HepG2 (cell line): ENCODE results near the gene MAFB. TPM values are rescaled to one million over a fixed set of nuclear protein-coding genes. Genes with fewer than 3 reads are reported as not detected.
A peak's percentile ranks its signal among the peaks of the same experiment; 100 is the strongest.

Source experiments
- ATAC-seq: fragments of 200-7000 bp; cut with Tn5 transposase; 3 replicates; pipeline ENCODE4 v1.9.1; 2020; ENCODE audit warnings: mild to moderate bottlenecking, moderate library complexity
- BruUV-seq: library from RNA; stranded (reverse); fragments of 400-500 nt; replicated peaks from 2 replicates; lab custom pipeline; 2021; lab: Mats Ljungman, UMichigan
- CTCF ChIA-PET: fragments of 300-600 bp; formaldehyde crosslinking; extraction: SDS; loops from one replicate; lab custom pipeline; 2021; ENCODE audit warnings: low total read pairs, inconsistent platforms, low intra/inter-chr PET ratio; lab: Yijun Ruan, JAX
- POLR2A ChIA-PET: fragments of 350-600 bp; sonication (Branson Sonifier 250); formaldehyde crosslinking; loops from one replicate; lab custom pipeline; 2020; ENCODE audit warnings: antibody characterized with exemption, inconsistent platforms; lab: Yijun Ruan, JAX
- DNase-seq: peaks from one replicate; pipeline ENCODE4 v3.0.0-alpha.2; 2015; ENCODE audit warnings: low spot score
- FAIRE-seq: peaks from 3 replicates; lab custom pipeline; 2011; peaks lifted over from hg19 to GRCh38; lab: Jason Lieb, UNC
- H2AFZ ChIP-seq: one replicate; pipeline ENCODE4 v1.6.1; 2011; ENCODE audit warnings: low read length, inconsistent platforms
- H3K27ac ChIP-seq: fragments of 300-600 bp; 3 replicates; pipeline ENCODE4 v1.8.0; 2011; ENCODE audit warnings: mixed run types, mild to moderate bottlenecking, mixed read lengths, low read length, inconsistent platforms; ENCODE audit not compliant: insufficient read depth; ENCODE audit errors: extremely low read length
- H3K27me3 ChIP-seq, 2 experiments: fragments of 200-600 bp in 1 of 2; 2 replicates in 1 of 2; 3 replicates in 1 of 2; pipeline versions ENCODE4 v1.6.0 to v1.8.0; 2011; ENCODE audit warnings: low read length in 2 of 2, mild to moderate bottlenecking in 2 of 2, moderate library complexity in 2 of 2, inconsistent platforms in 1 of 2; ENCODE audit not compliant: insufficient read depth in 2 of 2, control insufficient read depth in 1 of 2
- H3K36me3 ChIP-seq, 2 experiments: fragments of 200-600 bp in 1 of 2; replicated peaks in 1 of 2; 2 replicates in 1 of 2; 3 replicates in 1 of 2; pipeline versions ENCODE4 v1.5.1 to v1.8.0; 2011; ENCODE audit warnings: low read length in 2 of 2, inconsistent platforms in 1 of 2; ENCODE audit not compliant: insufficient read depth in 2 of 2, control insufficient read depth in 1 of 2
- H3K4me1 ChIP-seq: 2 replicates; pipeline ENCODE4 v1.5.1; 2012; ENCODE audit warnings: low read length, inconsistent platforms; ENCODE audit not compliant: insufficient read depth
- H3K4me2 ChIP-seq: 2 replicates; pipeline ENCODE4 v1.6.0; 2011; ENCODE audit warnings: low read depth, low read length, inconsistent platforms
- H3K4me3 ChIP-seq, 3 experiments: fragments of 200-600 bp in 1 of 3; sonication (generic), shearing (Covaris generic) in 1 of 3; replicated peaks in 1 of 3; 2 replicates each; pipeline ENCODE4 v1.5.1; 2011 to 2016; ENCODE audit warnings: low read length in 3 of 3, inconsistent platforms in 2 of 3, low read depth in 2 of 3, mild to moderate bottlenecking in 2 of 3, control low read depth in 1 of 3, mixed read lengths in 1 of 3; ENCODE audit not compliant: insufficient read depth in 1 of 3
- H3K79me2 ChIP-seq: one replicate; pipeline ENCODE4 v1.6.1; 2011; ENCODE audit warnings: low read length, inconsistent platforms; ENCODE audit not compliant: insufficient read depth
- H3K9ac ChIP-seq: 2 replicates; pipeline ENCODE4 v1.6.0; 2011; ENCODE audit warnings: mild to moderate bottlenecking, low read depth, low read length, inconsistent platforms; ENCODE audit not compliant: insufficient read depth
- H3K9me3 ChIP-seq: 2 replicates; pipeline ENCODE4 v1.5.1; 2012; ENCODE audit warnings: mild to moderate bottlenecking, low read length
- H4K20me1 ChIP-seq: 2 replicates; pipeline ENCODE4 v1.6.0; 2011; ENCODE audit warnings: inconsistent platforms, mild to moderate bottlenecking, low read length, moderate library complexity; ENCODE audit not compliant: insufficient read depth
- CBFB ChIP-seq: sonication (generic); formaldehyde crosslinking; IDR thresholded peaks from 2 replicates; pipeline ENCODE4 v1.4.0; 2020; ENCODE audit warnings: missing genetic modification reagents
- DBP ChIP-seq: sonication (generic); formaldehyde crosslinking; IDR thresholded peaks from 2 replicates; pipeline ENCODE4 v1.4.0; 2020; ENCODE audit warnings: missing genetic modification reagents; ENCODE audit errors: not compliant biosample characterization
- GZF1 ChIP-seq: sonication (generic); formaldehyde crosslinking; IDR thresholded peaks from 2 replicates; pipeline ENCODE4 v1.5.1; 2020; ENCODE audit warnings: mild to moderate bottlenecking, missing genetic modification reagents
- HIVEP1 ChIP-seq: sonication (generic); formaldehyde crosslinking; IDR thresholded peaks from 2 replicates; pipeline ENCODE4 v1.4.0; 2020; ENCODE audit warnings: mild to moderate bottlenecking, missing genetic modification reagents
- MAF1 ChIP-seq: sonication (generic); formaldehyde crosslinking; IDR thresholded peaks from 2 replicates; pipeline ENCODE4 v1.5.0; 2020; ENCODE audit warnings: missing genetic modification reagents, borderline replicate concordance
- NR2F6 ChIP-seq, 2 experiments: IDR thresholded peaks; 2 replicates each; pipeline ENCODE4 v1.6.1; 2016; ENCODE audit warnings: antibody characterized with exemption in 1 of 2, mild to moderate bottlenecking in 1 of 2
- PAX8 ChIP-seq: sonication (generic); formaldehyde crosslinking; IDR thresholded peaks from 2 replicates; pipeline ENCODE4 v1.8.0; 2022; ENCODE audit warnings: mild to moderate bottlenecking, missing genetic modification reagents, borderline replicate concordance
- SOX13 ChIP-seq, 3 experiments: fragments of 450-650 bp in 1 of 3; sonication (generic) in 1 of 3; formaldehyde crosslinking in 1 of 3; IDR thresholded peaks in 2 of 3; conservative IDR thresholded peaks in 1 of 3; 2 replicates each; pipeline versions ENCODE4 v1.5.0 to v1.6.1; 2016 to 2020; ENCODE audit warnings: antibody characterized with exemption in 1 of 3, mild to moderate bottlenecking in 1 of 3, missing compliant biosample characterization in 1 of 3, missing genetic modification reagents in 1 of 3, moderate library complexity in 1 of 3
- SP2 ChIP-seq: sonication (generic); formaldehyde crosslinking; IDR thresholded peaks from 2 replicates; pipeline ENCODE4 v1.5.1; 2020; ENCODE audit warnings: mild to moderate bottlenecking, missing genetic modification reagents
- TOPORS ChIP-seq: sonication (generic); formaldehyde crosslinking; IDR thresholded peaks from 2 replicates; pipeline ENCODE4 v1.8.0; 2023; ENCODE audit warnings: mild to moderate bottlenecking, missing genetic modification reagents
- TSC22D2 ChIP-seq: sonication (generic); formaldehyde crosslinking; IDR thresholded peaks from 2 replicates; pipeline ENCODE4 v1.5.1; 2020; ENCODE audit warnings: missing genetic modification reagents, mild to moderate bottlenecking, borderline replicate concordance
- ZFP90 ChIP-seq: sonication (generic); formaldehyde crosslinking; IDR thresholded peaks from 2 replicates; pipeline ENCODE4 v1.8.0; 2022; ENCODE audit warnings: missing genetic modification reagents, mild to moderate bottlenecking, inconsistent platforms, borderline replicate concordance
- ZMYM4 ChIP-seq: sonication (generic); formaldehyde crosslinking; IDR thresholded peaks from 2 replicates; pipeline ENCODE4 v1.8.1; 2023; ENCODE audit warnings: mild to moderate bottlenecking, missing genetic modification reagents
- ZNF225 ChIP-seq: sonication (generic); formaldehyde crosslinking; IDR thresholded peaks from 2 replicates; pipeline ENCODE4 v1.4.0; 2020; ENCODE audit warnings: mild to moderate bottlenecking, missing genetic modification reagents
- ZNF512 ChIP-seq: sonication (generic); formaldehyde crosslinking; IDR thresholded peaks from 2 replicates; pipeline ENCODE4 v1.4.0; 2020; ENCODE audit warnings: mild to moderate bottlenecking, missing genetic modification reagents
- ZNF572 ChIP-seq: sonication (generic); formaldehyde crosslinking; IDR thresholded peaks from 2 replicates; pipeline ENCODE4 v1.5.1; 2020; ENCODE audit warnings: mild to moderate bottlenecking, missing genetic modification reagents
- ZNF672 ChIP-seq: sonication (generic); formaldehyde crosslinking; IDR thresholded peaks from 2 replicates; pipeline ENCODE4 v1.8.1; 2022; ENCODE audit warnings: missing genetic modification reagents
- WGBS: methylation state at CpG from one replicate; pipeline ENCODE4 v1.1.6; 2017; ENCODE audit warnings: low lambda C conversion rate; 5-methylcytosine and 5-hydroxymethylcytosine counted together
- in situ Hi-C: cut with HindIII; loops from 2 replicates; pipeline ENCODE4 v1.10.0; 2017; ENCODE audit warnings: low pct_unique_long_range_greater_than_20kb; ENCODE audit not compliant: extremely low pct_ligation_motif_present
- intact Hi-C: fragments of 100-400 bp; cut with micrococcal nuclease; formaldehyde crosslinking; loops from one replicate; pipeline ENCODE4 v1.10.0; 2022; ENCODE audit not compliant: unreplicated experiment
- polyA plus RNA-seq, 8 experiments: library from polyadenylated mRNA; depleted of rRNA in 3 of 8; stranded (reverse) in 7 of 8; unstranded in 1 of 8; fragments of >200 nt; fragmentation: Illumina TruSeq in 4 of 8; extraction: Trizol in 4 of 8; gene quantifications; 2 replicates each; pipeline versions ENCODE4 v1.2.1 to v1.2.3, GENCODE V29; 2011 to 2016; ENCODE audit warnings: low read depth in 4 of 8, missing spikeins in 1 of 8, mixed read lengths in 1 of 8; ENCODE audit not compliant: insufficient read depth in 1 of 8
- total RNA-seq, 5 experiments: library from RNA; depleted of rRNA; stranded (reverse); fragments of >200 nt; fragmentation: Illumina TruSeq; extraction: Trizol; gene quantifications; 2 replicates each; pipeline ENCODE4 v1.2.3, GENCODE V29; 2016; ENCODE audit warnings: low read depth in 1 of 5
- TF ChIP-seq, protein P1 (sequence below): IDR thresholded peaks from 2 replicates; pipeline ENCODE4 v1.6.1; 2012; ENCODE audit warnings: low read length, improper control_type of control experiment

Gene MAFB
- total and polyA plus RNA-seq, 2 of the 13 experiments (the other 11 are each of a cell fraction or from before 2014, with no cell fraction given), result 0.08 to 0.11 TPM

GRCh38 chr20:40687384-40688128, 1.5 kb downstream of the MAFB start:
- CTCF ChIA-PET, result no interaction called here
- Histone ChIP-seq H3K27me3 (peaks cover 17 to 49% of the 10 kb centered on the region in 2 experiments), H4K20me1 (no peaks in the 10 kb centered on the region; the same call in 1 of the 2 replicates), H3K4me2 (peak overlapping the region; percentile 37), H3K79me2 (no peaks in the 10 kb centered on the region), H3K27ac (no peak overlapping the region), H3K9ac (no peak overlapping the region), H3K4me3 (peak overlapping the region in 1 of 3 experiments; percentile 29; a peak in 1 of 6 replicates), H2AFZ (no peak overlapping the region), H3K36me3 (no peaks in the 10 kb centered on the region), H3K4me1 (peaks cover 16% of the 10 kb centered on the region), H3K9me3 (no peaks in the 10 kb centered on the region)
- intact Hi-C loops (no loop called here), in situ Hi-C loops (loop anchor here (10.0 kb wide), 1 partner anchor 1573 kb away; no protein-coding TSS in a partner anchor)
- no peak for ATAC-seq
- BruUV-seq, result no TSS peak
- FAIRE-seq, result no peak
- POLR2A ChIA-PET, result no interaction called here
- no peak for DNase-seq
- 6% methylated on average over 46 of the region's 62 CpGs for WGBS
- TF ChIP-seq, protein P1, sequence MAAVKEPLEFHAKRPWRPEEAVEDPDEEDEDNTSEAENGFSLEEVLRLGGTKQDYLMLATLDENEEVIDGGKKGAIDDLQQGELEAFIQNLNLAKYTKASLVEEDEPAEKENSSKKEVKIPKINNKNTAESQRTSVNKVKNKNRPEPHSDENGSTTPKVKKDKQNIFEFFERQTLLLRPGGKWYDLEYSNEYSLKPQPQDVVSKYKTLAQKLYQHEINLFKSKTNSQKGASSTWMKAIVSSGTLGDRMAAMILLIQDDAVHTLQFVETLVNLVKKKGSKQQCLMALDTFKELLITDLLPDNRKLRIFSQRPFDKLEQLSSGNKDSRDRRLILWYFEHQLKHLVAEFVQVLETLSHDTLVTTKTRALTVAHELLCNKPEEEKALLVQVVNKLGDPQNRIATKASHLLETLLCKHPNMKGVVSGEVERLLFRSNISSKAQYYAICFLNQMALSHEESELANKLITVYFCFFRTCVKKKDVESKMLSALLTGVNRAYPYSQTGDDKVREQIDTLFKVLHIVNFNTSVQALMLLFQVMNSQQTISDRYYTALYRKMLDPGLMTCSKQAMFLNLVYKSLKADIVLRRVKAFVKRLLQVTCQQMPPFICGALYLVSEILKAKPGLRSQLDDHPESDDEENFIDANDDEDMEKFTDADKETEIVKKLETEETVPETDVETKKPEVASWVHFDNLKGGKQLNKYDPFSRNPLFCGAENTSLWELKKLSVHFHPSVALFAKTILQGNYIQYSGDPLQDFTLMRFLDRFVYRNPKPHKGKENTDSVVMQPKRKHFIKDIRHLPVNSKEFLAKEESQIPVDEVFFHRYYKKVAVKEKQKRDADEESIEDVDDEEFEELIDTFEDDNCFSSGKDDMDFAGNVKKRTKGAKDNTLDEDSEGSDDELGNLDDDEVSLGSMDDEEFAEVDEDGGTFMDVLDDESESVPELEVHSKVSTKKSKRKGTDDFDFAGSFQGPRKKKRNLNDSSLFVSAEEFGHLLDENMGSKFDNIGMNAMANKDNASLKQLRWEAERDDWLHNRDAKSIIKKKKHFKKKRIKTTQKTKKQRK, result no peak
- TF ChIP-seq ZFP90 (CRISPR knock-in tag), result no peak
- no peak for TF ChIP-seq ZNF572
- TF ChIP-seq SP2, result no peak
- TF ChIP-seq DBP (CRISPR knock-in tag), result no peak
- no peak for TF ChIP-seq ZNF672
- TF ChIP-seq ZNF225 (CRISPR knock-in tag), result 0 out of 2 replicates have a peak, but pooled peaks have one; percentile 32
- TF ChIP-seq TSC22D2 (CRISPR knock-in tag), result no peak
- no peak for TF ChIP-seq MAF1 (CRISPR knock-in tag)
- TF ChIP-seq CBFB (CRISPR knock-in tag), result no peak
- no peak for TF ChIP-seq ZNF512
- peak; percentile 35; the same call in 1 of the 2 replicates for TF ChIP-seq ZMYM4
- no peak for TF ChIP-seq NR2F6 (IDR thresholded peaks at IDR 0.05)
- TF ChIP-seq NR2F6 (CRISPR knock-in tag; IDR thresholded peaks at IDR 0.05), result no peak
- TF ChIP-seq PAX8 (CRISPR knock-in tag), result 0 out of 2 replicates have a peak, but pooled peaks have one; percentile 33
- 0 out of 2 replicates have a peak, but pooled peaks have one; percentile 36 for TF ChIP-seq GZF1 (CRISPR knock-in tag)
- 0 out of 2 replicates have a peak, but pooled peaks have one; percentile 45 for TF ChIP-seq TOPORS (CRISPR knock-in tag)
- TF ChIP-seq SOX13 (IDR thresholded peaks at IDR 0.05), result no peak
- no peak for TF ChIP-seq SOX13 (CRISPR knock-in tag; conservative IDR thresholded peaks at IDR 0.05 in 1 of 2, IDR thresholded peaks at IDR 0.05 in 1 of 2)
- TF ChIP-seq HIVEP1 (CRISPR knock-in tag), result peak; percentile 40; the same call in 1 of the 2 replicates
